K562 (cell line): ENCODE data around the gene SNPH. TPM values are rescaled to one million over a fixed set of nuclear protein-coding genes. Genes with fewer than 3 reads are reported as not detected.

Experiments
- ATAC-seq: fragments of 200-7000 bp; cut with Tn5 transposase; 3 replicates; pipeline ENCODE4 v1.9.1; 2020; ENCODE audit warnings: moderate library complexity
- BruUV-seq: library from RNA; stranded (reverse); fragments of 400-500 nt; replicated peaks from 2 replicates; lab custom pipeline; 2021; lab: Mats Ljungman, UMichigan
- CTCF ChIA-PET: fragments of 300-600 bp; formaldehyde crosslinking; extraction: SDS; loops from one replicate; lab custom pipeline; 2021; ENCODE audit warnings: low intra/inter-chr PET ratio; lab: Yijun Ruan, JAX
- POLR2A ChIA-PET: fragments of 300-600, 350-650 bp; sonication (Branson Sonifier 250); formaldehyde crosslinking; extraction: SDS; loops from one replicate; lab custom pipeline; 2021; ENCODE audit warnings: antibody characterized with exemption, inconsistent platforms; lab: Yijun Ruan, JAX
- DNase-seq, 4 experiments: peaks; one replicate each; pipeline versions ENCODE4 v3.0.0 to v3.0.0-alpha.2; 2011 to 2018; ENCODE audit warnings: low spot score in 3 of 4, mixed read lengths in 3 of 4; ENCODE audit errors: extremely low read depth in 1 of 4
- FAIRE-seq: peaks from 2 replicates; lab custom pipeline; 2011; peaks lifted over from hg19 to GRCh38; lab: Jason Lieb, UNC
- H2AFZ ChIP-seq: 2 replicates; pipeline ENCODE4 v1.6.0; 2011; ENCODE audit warnings: low read depth, low read length, control low read depth, inconsistent platforms
- H3K27ac ChIP-seq: fragments of 200-600 bp; 3 replicates; pipeline ENCODE4 v1.8.0; 2011; ENCODE audit warnings: low read depth, mild to moderate bottlenecking, control low read depth, inconsistent platforms, low read length, moderate library complexity, mixed read lengths; ENCODE audit errors: extremely low read depth
- H3K27me3 ChIP-seq, 2 experiments: fragments of 300-600 bp in 1 of 2; 2 replicates in 1 of 2; 3 replicates in 1 of 2; pipeline versions ENCODE4 v1.6.0 to v1.8.0; 2011; ENCODE audit warnings: inconsistent platforms in 2 of 2, low read length in 2 of 2, mild to moderate bottlenecking in 1 of 2, mixed read lengths in 1 of 2, moderate library complexity in 1 of 2; ENCODE audit not compliant: control insufficient read depth in 2 of 2, insufficient read depth in 2 of 2
- H3K36me3 ChIP-seq: fragments of 300-600 bp; 3 replicates; pipeline ENCODE4 v1.8.0; 2011; ENCODE audit warnings: mild to moderate bottlenecking, low read length, inconsistent platforms; ENCODE audit not compliant: control insufficient read depth, insufficient read depth
- H3K4me1 ChIP-seq, 2 experiments: fragments of 200-600 bp in 1 of 2; replicated peaks in 1 of 2; 2 replicates in 1 of 2; 3 replicates in 1 of 2; pipeline versions ENCODE4 v1.5.1 to v1.8.0; 2011; ENCODE audit warnings: inconsistent platforms in 2 of 2, low read length in 2 of 2, mild to moderate bottlenecking in 1 of 2, mixed read lengths in 1 of 2, moderate library complexity in 1 of 2; ENCODE audit not compliant: control insufficient read depth in 2 of 2, insufficient read depth in 2 of 2
- H3K4me2 ChIP-seq: 2 replicates; pipeline ENCODE4 v1.6.1; 2011; ENCODE audit warnings: low read length, control low read depth, inconsistent platforms, mixed read lengths; ENCODE audit not compliant: insufficient read depth
- H3K4me3 ChIP-seq: fragments of 200-600 bp; sonication (generic), shearing (Covaris generic); 2 replicates; pipeline ENCODE4 v1.5.1; 2016; ENCODE audit warnings: control low read depth, inconsistent platforms
- H3K79me2 ChIP-seq: fragments of 200-600 bp; 3 replicates; pipeline ENCODE4 v1.8.0; 2011; ENCODE audit warnings: low read length, inconsistent platforms; ENCODE audit not compliant: control insufficient read depth, insufficient read depth
- H3K9ac ChIP-seq, 2 experiments: 2 replicates each; pipeline versions ENCODE4 v1.6.0 to v1.6.1; 2011; ENCODE audit warnings: low read depth in 2 of 2, low read length in 2 of 2, control low read depth in 1 of 2, inconsistent platforms in 1 of 2, mild to moderate bottlenecking in 1 of 2, mixed read lengths in 1 of 2; ENCODE audit not compliant: insufficient read depth in 1 of 2
- H3K9me1 ChIP-seq: one replicate; pipeline ENCODE4 v1.6.0; 2011; ENCODE audit warnings: inconsistent platforms, mild to moderate bottlenecking, low read length, moderate library complexity; ENCODE audit not compliant: control insufficient read depth, insufficient read depth
- H3K9me3 ChIP-seq: replicated peaks from 2 replicates; pipeline ENCODE4 v1.5.1; 2011; ENCODE audit warnings: low read depth, low read length, inconsistent platforms; ENCODE audit not compliant: control insufficient read depth, insufficient read depth
- H4K20me1 ChIP-seq: replicated peaks from 2 replicates; pipeline ENCODE4 v1.6.1; 2011; ENCODE audit warnings: low read length, inconsistent platforms, mixed read lengths; ENCODE audit not compliant: control insufficient read depth, insufficient read depth
- ESRRA ChIP-seq: fragments of 450-650 bp; IDR thresholded peaks from 2 replicates; pipeline ENCODE4 v1.6.1; 2014; ENCODE audit warnings: low read depth, mild to moderate bottlenecking, moderate library complexity, borderline replicate concordance
- HEY1 ChIP-seq: fragments of 250-450 bp; sonication (Bioruptor Pico); IDR thresholded peaks from 2 replicates; pipeline ENCODE4 v1.5.0; 2020; ENCODE audit warnings: mild to moderate bottlenecking, moderate library complexity, borderline replicate concordance
- MLLT1 ChIP-seq, 2 experiments: fragments of 450-650 bp; IDR thresholded peaks; 2 replicates each; pipeline ENCODE4 v1.6.1; 2016
- NELFE ChIP-seq: IDR thresholded peaks from 2 replicates; pipeline ENCODE4 v1.6.1; 2011; ENCODE audit warnings: mild to moderate bottlenecking; ENCODE audit not compliant: insufficient read depth, insufficient read length
- RFX1 ChIP-seq: fragments of 450-650 bp; IDR thresholded peaks from 2 replicates; pipeline ENCODE4 v1.6.1; 2016; ENCODE audit warnings: mild to moderate bottlenecking, moderate library complexity
- ZNF263 ChIP-seq: sonication (generic); formaldehyde crosslinking; IDR thresholded peaks from 2 replicates; pipeline ENCODE4 v1.8.0; 2022; ENCODE audit warnings: mild to moderate bottlenecking, missing genetic modification reagents, borderline replicate concordance
- ZSCAN29 ChIP-seq: fragments of 450-650 bp; IDR thresholded peaks from 2 replicates; pipeline ENCODE4 v1.6.1; 2017
- WGBS: fragments of 100-300 bp; shearing (Covaris generic); methylation state at CpG from one replicate; pipeline ENCODE4 v1.1.6; 2016; ENCODE audit warnings: low coverage, mixed read lengths; ENCODE audit not compliant: insufficient coverage; ENCODE audit errors: missing lambda C conversion rate; 5-methylcytosine and 5-hydroxymethylcytosine counted together
- in situ Hi-C: fragments of 300-500 bp; cut with MboI; formaldehyde crosslinking; loops from 4 replicates; pipeline ENCODE4 v1.15.0; 2018; ENCODE audit warnings: inconsistent platforms, mixed read lengths
- intact Hi-C: fragments of 100-400 bp; cut with micrococcal nuclease; formaldehyde crosslinking; loops from 2 replicates; pipeline ENCODE4 v1.14.2; 2022
- polyA plus RNA-seq, 8 experiments: library from polyadenylated mRNA; depleted of rRNA in 4 of 8; stranded (reverse) in 5 of 8; unstranded in 3 of 8; fragments of >200 nt; fragmentation: Nextera tagmentation in 2 of 8; fragmentation: Illumina TruSeq in 1 of 8; extraction: Ambion mirVana in 2 of 8; extraction: Trizol in 1 of 8; gene quantifications; 2 replicates each; pipeline versions ENCODE4 v1.2.1 to v1.2.3, GENCODE V29; 2011 to 2014; ENCODE audit warnings: inconsistent platforms in 1 of 8, missing spikeins in 1 of 8
- total RNA-seq, 7 experiments: library from RNA; depleted of rRNA in 6 of 7; stranded (reverse); fragments of >200 nt in 6 of 7; fragmentation: Illumina TruSeq in 2 of 7; extraction: Trizol in 2 of 7; gene quantifications; 2 replicates each; pipeline versions ENCODE4 v1.2.1 to v1.2.3, GENCODE V29; 2011 to 2021; ENCODE audit warnings: low replicate concordance in 1 of 7

The SNPH gene
- total and polyA plus RNA-seq, 9 of the 15 experiments (the other 6 are each of a cell fraction or from before 2014, with no cell fraction given): 0.03 to 4.2 (median 1.4) TPM

GRCh38 chr20:1296117-1296610 lies 30.1 kb downstream of the SNPH start:
- no peak for FAIRE-seq
- WGBS: 68% methylated on average over 5 of the region's 20 CpGs
- H3K4me2 ChIP-seq: no peak overlapping the region
- no peak for DNase-seq
- CTCF ChIA-PET: interaction anchor here (0.5 to 0.6 kb wide), 2 partner anchors 8 to 17 kb away, joined by 3 read pairs; no protein-coding TSS in a partner anchor
- H3K36me3 ChIP-seq: no peaks in the 10 kb centered on the region; the same call in 2 of the 3 replicates
- no TSS peak for BruUV-seq
- H4K20me1 ChIP-seq: peaks cover under 1% of the 10 kb centered on the region; the same call in 1 of the 2 replicates
- no peak overlapping the region for H3K9ac ChIP-seq
- intact Hi-C loops: no loop called here
- POLR2A ChIA-PET: no interaction called here
- H3K4me3 ChIP-seq: no peak overlapping the region
- H3K4me1 ChIP-seq: peaks cover 1 to 15% of the 10 kb centered on the region in 2 experiments; a peak in 4 of 5 replicates
- H3K79me2 ChIP-seq: no peaks in the 10 kb centered on the region
- no peak for TF ChIP-seq MLLT1 (IDR thresholded peaks at IDR 0.05)
- no peak for TF ChIP-seq ZSCAN29
- no peak for TF ChIP-seq RFX1
- TF ChIP-seq HEY1 (CRISPR knock-in tag): no peak
- TF ChIP-seq NELFE: no peak
- TF ChIP-seq ZNF263 (CRISPR knock-in tag): no peak
- no peak for TF ChIP-seq ESRRA
- no peak for ATAC-seq
- H3K9me1 ChIP-seq: no peaks in the 10 kb centered on the region
- no peak overlapping the region for H2AFZ ChIP-seq
- H3K9me3 ChIP-seq: no peaks in the 10 kb centered on the region
- no peak overlapping the region for H3K27ac ChIP-seq
- in situ Hi-C loops: no loop called here
- H3K27me3 ChIP-seq: no peaks in the 10 kb centered on the region
